UCSD-AML1 (cell line): ENCODE data around the gene IPO9.

ENCODE experiments used
- DNase-seq: peaks from one replicate; lab custom pipeline; 2025; ENCODE audit not compliant: unreplicated experiment; lab: John Stamatoyannopoulos, UW

The IPO9 gene

GRCh38 chr1:201828820-201829774, at the start of gene IPO9:
Gene IPO9, plus strand, starts transcription at chr1:201829157. Its CDS starts 53 bp downstream, at chr1:201829210.
- DNase-seq: peak; percentile 95

DNA sequence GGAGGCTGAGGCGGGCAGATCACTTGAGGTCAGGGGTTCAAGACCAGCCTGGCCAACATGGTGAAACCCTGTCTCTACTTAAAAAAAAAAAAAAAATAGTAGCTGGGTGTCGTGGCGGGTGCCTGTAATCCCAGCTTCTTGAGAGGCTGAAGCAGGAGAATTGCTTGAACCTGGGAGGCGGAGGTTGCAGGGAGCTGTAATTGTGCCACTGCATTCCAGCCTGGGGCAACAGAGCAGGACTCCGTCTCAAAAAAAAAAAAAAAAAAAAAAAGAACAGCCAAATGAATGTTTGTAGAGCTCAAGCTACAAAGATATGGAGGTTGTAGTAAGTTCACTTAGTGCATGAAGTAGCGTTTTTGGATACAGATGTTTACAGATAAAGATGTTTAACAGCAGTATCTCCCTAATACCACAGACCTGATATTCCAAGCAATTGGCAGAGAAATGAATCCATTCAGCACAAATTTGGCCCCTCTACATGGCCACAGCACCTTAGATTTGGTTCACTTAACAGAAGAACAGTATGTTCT, 49.5 kb upstream of the IPO9 start:
- no peak for DNase-seq

GRCh38 chr1:201780952-201781351, 48.0 kb upstream of the IPO9 start:
- DNase-seq: no peak

- DNase-seq: no peak
Observed at GRCh38 chr1:201781437-201781836, 47.5 kb upstream of the IPO9 start.

DNA sequence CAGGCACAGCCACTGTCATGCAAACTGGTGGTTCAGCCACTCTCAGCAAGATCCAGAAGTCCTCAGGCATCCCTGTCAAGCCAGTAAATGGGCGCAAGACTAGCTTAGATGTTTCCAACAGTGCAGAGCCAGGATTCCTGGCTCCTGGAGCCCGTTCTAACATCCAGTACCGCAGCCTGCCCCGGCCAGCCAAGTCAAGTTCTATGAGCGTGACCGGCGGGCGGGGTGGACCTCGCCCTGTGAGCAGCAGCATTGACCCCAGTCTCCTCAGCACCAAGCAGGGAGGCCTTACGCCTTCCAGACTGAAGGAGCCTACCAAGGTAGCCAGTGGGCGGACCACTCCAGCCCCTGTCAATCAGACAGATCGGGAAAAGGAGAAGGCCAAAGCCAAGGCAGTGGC, 46.6 kb upstream of the IPO9 start:
- DNase-seq: no peak

DNA sequence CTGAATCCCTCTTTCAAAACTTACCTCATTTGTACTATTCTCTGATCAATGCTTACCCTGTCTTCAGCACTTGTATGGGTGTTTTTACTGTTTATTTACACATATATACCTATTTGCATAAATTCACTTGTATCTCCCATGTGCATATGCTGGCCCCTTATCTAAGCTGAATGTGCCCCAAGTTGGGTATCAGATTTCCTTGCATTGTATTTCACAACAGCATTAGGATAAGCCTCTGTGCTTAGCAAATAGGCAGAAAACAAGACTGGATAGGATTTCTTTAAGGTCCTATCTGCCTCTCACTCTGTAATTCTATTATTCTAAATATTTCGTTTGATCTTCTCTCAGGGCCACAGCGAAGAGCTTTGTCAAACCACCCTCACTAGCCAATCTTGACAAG, 45.9 kb upstream of the IPO9 start:
- no peak for DNase-seq

- DNase-seq: no peak
Observed at GRCh38 chr1:201783572-201783971, 45.4 kb upstream of the IPO9 start.

DNA sequence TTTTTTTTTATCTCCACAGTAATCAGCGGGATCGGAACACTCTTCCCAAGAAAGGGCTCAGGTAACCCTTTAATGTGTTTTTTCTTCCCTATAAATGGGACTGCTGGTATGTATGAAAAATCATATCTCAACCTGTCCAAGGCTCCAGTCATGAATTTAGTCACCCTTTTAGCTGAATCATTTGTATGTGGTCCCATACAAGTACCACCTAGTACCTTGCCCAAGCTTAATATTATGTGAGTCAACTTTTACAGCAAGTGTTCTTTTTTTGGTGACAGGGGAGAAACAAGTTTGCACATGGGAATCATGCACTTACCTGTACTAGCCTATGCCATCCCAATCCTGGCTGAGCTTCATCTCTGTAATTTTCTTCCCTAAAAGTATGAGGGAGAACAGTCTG, 43.7 kb upstream of the IPO9 start:
- no peak for DNase-seq

GRCh38 chr1:201786824-201787223, 42.1 kb upstream of the IPO9 start:
- DNase-seq: no peak

DNA sequence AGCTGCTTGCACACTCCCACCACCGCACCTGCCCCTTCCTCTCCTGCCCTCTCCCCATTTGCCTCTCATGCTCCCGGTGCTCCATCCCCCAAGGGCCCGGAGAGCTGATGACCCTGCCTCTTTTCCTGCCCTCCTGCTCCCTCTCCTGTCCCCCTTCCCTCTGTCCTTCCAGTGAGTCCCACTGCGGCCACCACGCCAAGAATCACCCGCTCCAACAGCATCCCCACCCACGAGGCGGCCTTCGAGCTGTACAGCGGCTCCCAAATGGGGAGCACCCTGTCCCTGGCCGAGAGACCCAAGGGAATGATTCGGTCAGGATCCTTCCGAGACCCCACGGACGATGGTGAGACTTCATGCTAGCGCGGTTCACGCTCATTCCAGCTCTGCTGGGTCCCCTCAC, 40.7 kb upstream of the IPO9 start:
- no peak for DNase-seq

DNA sequence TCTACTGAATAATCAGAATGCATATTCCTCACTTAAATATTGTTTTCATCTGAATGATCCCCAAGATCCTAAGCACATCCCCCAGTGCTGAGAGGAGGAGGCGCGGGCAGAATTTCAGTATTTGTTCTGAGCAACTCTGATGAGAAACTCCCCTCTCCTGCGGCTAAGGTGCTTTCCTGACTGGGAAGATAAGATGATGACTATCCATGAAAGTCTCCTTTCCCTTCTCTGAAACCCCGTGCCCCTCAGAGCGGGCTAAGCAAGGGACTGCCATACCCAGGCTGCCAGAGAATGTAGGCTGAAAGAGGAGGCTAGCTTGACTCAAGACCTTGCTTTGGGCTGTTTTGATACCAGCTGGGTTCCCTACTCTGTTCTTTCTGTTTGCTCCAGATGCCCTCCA, 39.7 kb upstream of the IPO9 start:
- no peak for DNase-seq

- no peak for DNase-seq
Observed at GRCh38 chr1:201790261-201790660, 38.7 kb upstream of the IPO9 start.

GRCh38 chr1:201791051-201791778, 37.7 kb upstream of the IPO9 start:
- no peak for DNase-seq

DNA sequence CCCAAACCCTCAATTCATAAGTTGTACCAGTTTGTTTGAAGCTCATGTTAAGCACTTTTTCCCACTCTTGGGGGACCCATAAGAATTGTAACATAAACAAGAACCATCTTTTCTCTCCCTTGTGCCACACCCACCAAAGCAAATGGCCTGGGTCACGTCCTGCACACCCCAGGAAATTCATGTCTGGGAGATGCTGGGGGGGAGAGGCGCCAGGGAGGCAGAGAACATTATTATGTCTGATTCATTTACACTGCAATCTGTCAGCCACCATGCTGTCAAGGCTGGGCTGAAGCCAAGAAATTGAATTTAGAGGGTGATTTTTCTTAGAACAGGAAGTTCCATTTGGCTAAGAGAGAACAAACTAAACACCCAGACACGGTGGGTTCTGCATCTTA, 37.2 kb upstream of the IPO9 start:
- DNase-seq: no peak

DNA sequence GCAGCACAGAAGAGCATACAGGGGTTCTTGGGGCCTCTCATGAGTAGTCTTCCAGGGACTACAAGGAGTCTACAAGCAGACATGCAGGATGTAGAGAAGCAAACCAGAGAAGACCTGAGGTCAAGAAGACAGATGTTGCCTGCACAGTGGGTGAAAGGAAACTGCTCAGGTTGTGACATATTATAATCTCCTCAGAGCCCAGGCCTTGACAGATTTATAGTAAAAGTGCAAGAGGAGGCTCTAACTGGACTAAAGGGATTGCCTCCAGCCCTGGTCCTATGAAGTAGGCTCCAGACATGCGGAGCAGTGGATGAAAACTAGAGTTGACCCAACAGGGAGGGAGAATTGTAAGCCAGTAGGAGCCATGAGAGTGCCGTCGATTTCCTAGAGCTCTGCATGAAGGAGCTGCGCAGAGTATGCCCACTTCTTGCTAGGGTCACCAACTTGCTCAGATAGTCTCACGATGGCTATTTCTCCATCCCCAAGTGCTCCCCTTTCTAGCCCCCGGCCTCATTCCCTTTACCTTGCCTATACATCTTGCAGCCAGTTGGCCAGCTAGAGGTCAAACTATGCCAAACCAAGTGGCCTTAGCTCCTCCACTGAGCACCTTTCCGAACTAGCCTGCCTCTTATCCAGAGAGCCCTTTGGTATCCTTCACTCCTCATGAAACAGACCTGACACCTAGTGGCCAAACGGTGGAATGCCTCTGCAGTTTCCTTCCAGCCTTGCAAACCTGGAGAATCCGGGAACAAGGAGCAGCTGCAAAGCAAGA, 36.2 kb upstream of the IPO9 start:
- DNase-seq: peak; percentile 53

GRCh38 chr1:201793306-201793925, 35.5 kb upstream of the IPO9 start:
- DNase-seq: no peak

- no peak for DNase-seq
Observed at GRCh38 chr1:201795066-201795465, 33.9 kb upstream of the IPO9 start.

- DNase-seq: no peak
Observed at GRCh38 chr1:201800246-201800645, 28.7 kb upstream of the IPO9 start.

DNA sequence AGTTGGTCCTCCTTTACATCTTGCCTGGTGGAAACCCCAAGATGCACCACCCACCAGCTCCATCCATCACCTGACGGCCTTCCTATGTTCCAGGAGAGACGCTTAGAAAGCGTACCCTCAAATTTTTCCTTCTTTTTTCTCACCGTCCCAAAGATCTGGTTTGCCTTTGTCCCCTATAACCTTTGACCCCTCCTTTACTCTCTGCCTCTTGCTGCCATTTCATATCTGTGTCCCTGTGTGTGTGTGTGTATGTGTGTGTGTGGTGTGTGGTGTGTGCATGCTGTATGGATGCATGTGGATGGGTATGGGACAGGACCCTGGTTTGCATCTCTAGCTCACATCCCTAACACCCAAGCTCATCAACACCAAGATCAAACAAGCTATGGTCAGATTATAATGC, 22.2 kb upstream of the IPO9 start:
- DNase-seq: no peak

DNA sequence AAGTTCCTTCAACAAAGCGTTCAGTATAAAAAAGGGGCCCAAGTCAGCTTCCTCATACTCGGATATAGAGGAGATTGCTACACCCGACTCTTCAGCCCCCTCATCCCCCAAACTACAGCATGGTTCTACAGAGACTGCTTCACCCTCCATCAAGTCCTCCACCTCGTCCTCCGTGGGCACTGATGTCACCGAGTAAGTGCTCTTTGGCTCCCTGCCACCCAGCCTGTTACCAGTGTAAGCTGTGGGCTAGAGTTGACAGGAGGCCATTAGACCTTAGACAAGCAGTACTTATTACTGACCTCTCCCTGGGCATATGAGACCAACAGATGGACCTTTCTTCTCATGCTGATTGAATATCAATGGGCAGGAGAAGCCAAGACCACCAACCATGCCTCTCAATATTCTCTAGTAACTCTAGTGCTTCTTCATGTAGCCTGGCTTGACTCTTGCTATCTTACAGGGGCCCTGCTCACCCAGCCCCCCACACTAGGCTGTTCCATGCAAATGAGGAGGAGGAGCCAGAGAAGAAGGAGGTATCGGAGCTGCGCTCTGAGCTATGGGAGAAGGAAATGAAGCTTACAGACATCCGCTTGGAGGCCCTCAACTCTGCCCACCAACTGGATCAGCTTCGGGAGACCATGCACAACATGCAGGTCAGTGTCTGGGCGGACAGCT, 20.9 kb upstream of the IPO9 start:
- DNase-seq: no peak
